HepG2 (cell line): ENCODE measurements around the gene CTNNA3. TPM values are rescaled to one million over a fixed set of nuclear protein-coding genes. Genes with fewer than 3 reads are reported as not detected.

Source experiments
- ERF ChIP-seq: IDR thresholded peaks from 2 replicates; pipeline ENCODE4 v1.6.1; 2018; ENCODE audit warnings: missing biosample characterization, missing genetic modification reagents
- HDAC6 ChIP-seq: fragments of 200-600 bp; sonication (generic); IDR thresholded peaks from 2 replicates; pipeline ENCODE4 v1.7.0; 2017; ENCODE audit warnings: mild to moderate bottlenecking, antibody characterized with exemption, low read length, low read depth
- HMG20B ChIP-seq: conservative IDR thresholded peaks from 2 replicates; pipeline ENCODE4 v1.6.1; 2016; ENCODE audit warnings: missing genetic modification reagents, missing compliant biosample characterization
- HNRNPH1 ChIP-seq: fragments of 200-400 bp; formaldehyde crosslinking; optimal IDR thresholded peaks from 2 replicates; pipeline ENCODE3; 2017; ENCODE audit warnings: mild to moderate bottlenecking, low read depth, low read length
- NCOA2 ChIP-seq: sonication (generic); formaldehyde crosslinking; IDR thresholded peaks from 2 replicates; pipeline ENCODE4 v1.8.0; 2022; ENCODE audit warnings: inconsistent platforms
- POLR2AphosphoS2 ChIP-seq: IDR thresholded peaks from 2 replicates; pipeline ENCODE4 v1.6.1; 2011; ENCODE audit warnings: low read depth, low read length, improper control_type of control experiment
- SOX6 ChIP-seq, 2 experiments: fragments of 450-650 bp in 1 of 2; sonication (generic) in 1 of 2; formaldehyde crosslinking in 1 of 2; IDR thresholded peaks; 2 replicates each; pipeline versions ENCODE4 v1.4.0 to v1.6.1; 2017 to 2020; ENCODE audit warnings: antibody characterized with exemption in 1 of 2, mild to moderate bottlenecking in 1 of 2, missing genetic modification reagents in 1 of 2
- TCF12 ChIP-seq, 2 experiments: fragments of 450-650 bp in 1 of 2; sonication (generic) in 1 of 2; formaldehyde crosslinking in 1 of 2; IDR thresholded peaks; 2 replicates each; pipeline versions ENCODE4 v1.6.1 to v1.8.0; 2017 to 2022; ENCODE audit warnings: antibody characterized with exemption in 1 of 2, mild to moderate bottlenecking in 1 of 2, missing genetic modification reagents in 1 of 2, moderate library complexity in 1 of 2
- ZFX ChIP-seq: sonication (generic); formaldehyde crosslinking; IDR thresholded peaks from 2 replicates; pipeline ENCODE4 v1.4.0; 2020; ENCODE audit warnings: mild to moderate bottlenecking, low read depth, missing genetic modification reagents, moderate library complexity
- ZNF777 ChIP-seq: sonication (generic); formaldehyde crosslinking; IDR thresholded peaks from 2 replicates; pipeline ENCODE4 v1.4.0; 2020; ENCODE audit warnings: missing genetic modification reagents
- polyA plus RNA-seq, 8 experiments: library from polyadenylated mRNA; depleted of rRNA in 3 of 8; stranded (reverse) in 7 of 8; unstranded in 1 of 8; fragments of >200 nt; fragmentation: Illumina TruSeq in 4 of 8; extraction: Trizol in 4 of 8; gene quantifications; 2 replicates each; pipeline versions ENCODE4 v1.2.1 to v1.2.3, GENCODE V29; 2011 to 2016; ENCODE audit warnings: low read depth in 4 of 8, missing spikeins in 1 of 8, mixed read lengths in 1 of 8; ENCODE audit not compliant: insufficient read depth in 1 of 8
- total RNA-seq, 5 experiments: library from RNA; depleted of rRNA; stranded (reverse); fragments of >200 nt; fragmentation: Illumina TruSeq; extraction: Trizol; gene quantifications; 2 replicates each; pipeline ENCODE4 v1.2.3, GENCODE V29; 2016; ENCODE audit warnings: low read depth in 1 of 5
- TF ChIP-seq, protein P1 (sequence below): sonication (generic); formaldehyde crosslinking; IDR thresholded peaks from 2 replicates; pipeline ENCODE4 v1.4.0; 2020; ENCODE audit warnings: missing genetic modification reagents, borderline replicate concordance
- TF ChIP-seq, protein P2 (sequence below): sonication (generic); formaldehyde crosslinking; IDR thresholded peaks from 2 replicates; pipeline ENCODE4 v1.4.0; 2020; ENCODE audit warnings: mild to moderate bottlenecking, missing genetic modification reagents

CTNNA3 gene
- total and polyA plus RNA-seq, 2 of the 13 experiments (the other 11 are each of a cell fraction or from before 2014, with no cell fraction given), result not detected

DNA sequence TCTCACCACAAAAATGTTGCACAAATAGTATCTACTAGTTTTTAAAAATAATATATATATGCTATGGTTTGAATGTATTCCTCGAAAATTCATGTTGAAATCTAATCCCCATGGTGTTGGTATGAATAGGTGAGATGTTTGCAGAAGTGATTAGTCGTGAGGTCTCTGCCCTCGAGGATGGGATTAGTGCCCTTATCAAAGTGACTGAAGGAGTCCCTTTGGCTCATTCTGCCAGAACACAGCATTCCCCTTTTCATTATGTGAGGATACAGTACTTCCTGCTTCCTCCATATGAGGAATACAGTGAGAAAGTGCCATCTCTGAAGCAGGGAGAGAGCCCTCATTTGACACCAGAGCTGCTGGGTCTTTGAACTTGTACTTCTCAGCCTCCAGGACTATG lies 1547.7 kb downstream of the CTNNA3 start (continued):
- TF ChIP-seq, protein P1, sequence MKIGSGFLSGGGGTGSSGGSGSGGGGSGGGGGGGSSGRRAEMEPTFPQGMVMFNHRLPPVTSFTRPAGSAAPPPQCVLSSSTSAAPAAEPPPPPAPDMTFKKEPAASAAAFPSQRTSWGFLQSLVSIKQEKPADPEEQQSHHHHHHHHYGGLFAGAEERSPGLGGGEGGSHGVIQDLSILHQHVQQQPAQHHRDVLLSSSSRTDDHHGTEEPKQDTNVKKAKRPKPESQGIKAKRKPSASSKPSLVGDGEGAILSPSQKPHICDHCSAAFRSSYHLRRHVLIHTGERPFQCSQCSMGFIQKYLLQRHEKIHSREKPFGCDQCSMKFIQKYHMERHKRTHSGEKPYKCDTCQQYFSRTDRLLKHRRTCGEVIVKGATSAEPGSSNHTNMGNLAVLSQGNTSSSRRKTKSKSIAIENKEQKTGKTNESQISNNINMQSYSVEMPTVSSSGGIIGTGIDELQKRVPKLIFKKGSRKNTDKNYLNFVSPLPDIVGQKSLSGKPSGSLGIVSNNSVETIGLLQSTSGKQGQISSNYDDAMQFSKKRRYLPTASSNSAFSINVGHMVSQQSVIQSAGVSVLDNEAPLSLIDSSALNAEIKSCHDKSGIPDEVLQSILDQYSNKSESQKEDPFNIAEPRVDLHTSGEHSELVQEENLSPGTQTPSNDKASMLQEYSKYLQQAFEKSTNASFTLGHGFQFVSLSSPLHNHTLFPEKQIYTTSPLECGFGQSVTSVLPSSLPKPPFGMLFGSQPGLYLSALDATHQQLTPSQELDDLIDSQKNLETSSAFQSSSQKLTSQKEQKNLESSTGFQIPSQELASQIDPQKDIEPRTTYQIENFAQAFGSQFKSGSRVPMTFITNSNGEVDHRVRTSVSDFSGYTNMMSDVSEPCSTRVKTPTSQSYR (CRISPR knock-in tag), result no peak
- TF ChIP-seq HNRNPH1, result no peak
- no peak for TF ChIP-seq TCF12 (IDR thresholded peaks at IDR 0.05)
- TF ChIP-seq TCF12 (CRISPR knock-in tag; IDR thresholded peaks at IDR 0.05), result no peak
- TF ChIP-seq ZFX, result no peak
- TF ChIP-seq ZNF777 (CRISPR knock-in tag), result no peak
- TF ChIP-seq ERF, result no peak
- no peak for TF ChIP-seq HDAC6
- TF ChIP-seq, protein P2, sequence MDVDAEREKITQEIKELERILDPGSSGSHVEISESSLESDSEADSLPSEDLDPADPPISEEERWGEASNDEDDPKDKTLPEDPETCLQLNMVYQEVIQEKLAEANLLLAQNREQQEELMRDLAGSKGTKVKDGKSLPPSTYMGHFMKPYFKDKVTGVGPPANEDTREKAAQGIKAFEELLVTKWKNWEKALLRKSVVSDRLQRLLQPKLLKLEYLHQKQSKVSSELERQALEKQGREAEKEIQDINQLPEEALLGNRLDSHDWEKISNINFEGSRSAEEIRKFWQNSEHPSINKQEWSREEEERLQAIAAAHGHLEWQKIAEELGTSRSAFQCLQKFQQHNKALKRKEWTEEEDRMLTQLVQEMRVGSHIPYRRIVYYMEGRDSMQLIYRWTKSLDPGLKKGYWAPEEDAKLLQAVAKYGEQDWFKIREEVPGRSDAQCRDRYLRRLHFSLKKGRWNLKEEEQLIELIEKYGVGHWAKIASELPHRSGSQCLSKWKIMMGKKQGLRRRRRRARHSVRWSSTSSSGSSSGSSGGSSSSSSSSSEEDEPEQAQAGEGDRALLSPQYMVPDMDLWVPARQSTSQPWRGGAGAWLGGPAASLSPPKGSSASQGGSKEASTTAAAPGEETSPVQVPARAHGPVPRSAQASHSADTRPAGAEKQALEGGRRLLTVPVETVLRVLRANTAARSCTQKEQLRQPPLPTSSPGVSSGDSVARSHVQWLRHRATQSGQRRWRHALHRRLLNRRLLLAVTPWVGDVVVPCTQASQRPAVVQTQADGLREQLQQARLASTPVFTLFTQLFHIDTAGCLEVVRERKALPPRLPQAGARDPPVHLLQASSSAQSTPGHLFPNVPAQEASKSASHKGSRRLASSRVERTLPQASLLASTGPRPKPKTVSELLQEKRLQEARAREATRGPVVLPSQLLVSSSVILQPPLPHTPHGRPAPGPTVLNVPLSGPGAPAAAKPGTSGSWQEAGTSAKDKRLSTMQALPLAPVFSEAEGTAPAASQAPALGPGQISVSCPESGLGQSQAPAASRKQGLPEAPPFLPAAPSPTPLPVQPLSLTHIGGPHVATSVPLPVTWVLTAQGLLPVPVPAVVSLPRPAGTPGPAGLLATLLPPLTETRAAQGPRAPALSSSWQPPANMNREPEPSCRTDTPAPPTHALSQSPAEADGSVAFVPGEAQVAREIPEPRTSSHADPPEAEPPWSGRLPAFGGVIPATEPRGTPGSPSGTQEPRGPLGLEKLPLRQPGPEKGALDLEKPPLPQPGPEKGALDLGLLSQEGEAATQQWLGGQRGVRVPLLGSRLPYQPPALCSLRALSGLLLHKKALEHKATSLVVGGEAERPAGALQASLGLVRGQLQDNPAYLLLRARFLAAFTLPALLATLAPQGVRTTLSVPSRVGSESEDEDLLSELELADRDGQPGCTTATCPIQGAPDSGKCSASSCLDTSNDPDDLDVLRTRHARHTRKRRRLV, result no peak
- TF ChIP-seq NCOA2 (CRISPR knock-in tag), result no peak
- TF ChIP-seq HMG20B (CRISPR knock-in tag), result no peak
- no peak for TF ChIP-seq POLR2AphosphoS2
- TF ChIP-seq SOX6 (IDR thresholded peaks at IDR 0.05), result no peak
- no peak for TF ChIP-seq SOX6 (CRISPR knock-in tag; IDR thresholded peaks at IDR 0.05)
